GM12874 (cell line): ENCODE measurements around the gene INPP5B.

Source experiments
- CTCF ChIP-seq: IDR thresholded peaks from 2 replicates; pipeline ENCODE4 v1.5.1; 2011; ENCODE audit warnings: low read depth, mild to moderate bottlenecking, control low read depth, low read length, moderate library complexity; ENCODE audit not compliant: insufficient read depth

INPP5B gene

GRCh38 chr1:37945743-37946702, 830 bp downstream of the INPP5B start:
- TF ChIP-seq CTCF, result no peak

GRCh38 chr1:37945251-37945650, 1.6 kb downstream of the INPP5B start:
- no peak for TF ChIP-seq CTCF

- TF ChIP-seq CTCF, result no peak
Measured at GRCh38 chr1:37944816-37945215, 2.0 kb downstream of the INPP5B start.

- no peak for TF ChIP-seq CTCF
Measured at GRCh38 chr1:37944086-37944763, 2.6 kb downstream of the INPP5B start.

GRCh38 chr1:37940299-37940947, 6.4 kb downstream of the INPP5B start:
- no peak for TF ChIP-seq CTCF

- TF ChIP-seq CTCF, result no peak
Measured at GRCh38 chr1:37932759-37933158, 14.1 kb downstream of the INPP5B start.

GRCh38 chr1:37931361-37932158, 15.3 kb downstream of the INPP5B start:
- TF ChIP-seq CTCF, result no peak
